Left cardiac atrium (tissue), 4 donors: Measurements from ENCODE around the gene PIP5K1C. TPM values are rescaled to one million over a fixed set of nuclear protein-coding genes. Genes with fewer than 3 reads are reported as not detected.

Experiments used
- ATAC-seq, 2 donors: fragments of 200-7000 bp; cut with Tn5 transposase; one replicate each; pipeline ENCODE4 v1.9.1; 2020; ENCODE audit warnings: mild to moderate bottlenecking in 2 of 2, moderate library complexity in 2 of 2
- DNase-seq: peaks from one replicate; pipeline ENCODE4 v3.0.0-alpha.2; 2020
- intact Hi-C, 2 donors: fragments of 100-400 bp; cut with DNase I; formaldehyde crosslinking; loops; one replicate each; pipeline versions ENCODE4 v1.14.1 to v1.15.1; 2022 to 2023
- total RNA-seq, 2 donors: library from RNA; stranded (reverse); fragmentation: NEBNext Ultra II Directional; extraction: Animal tissue kit (Norgen Biotek cat#: 25700); gene quantifications; one replicate each; pipeline ENCODE4 v1.2.1, GENCODE V29; 2021
- donor health status: DM: no; HTN: yes; CAD: no.
- donor health status: DM: no; HTN: yes; CAD: no; lungs with severe emphysema.
- donor health status: DM: yes; HTN: yes; CAD: no.
- donor health status: Dilated cardiomyopathy.

Gene PIP5K1C
- total RNA-seq, 2 donors from 2014 or later, result 36.6 to 44.3 TPM

- intact Hi-C loops, result no loop called here
- ATAC-seq (no peak), DNase-seq (no peak)
These were observed 3.2 kb downstream of the PIP5K1C start for GRCh38 chr19:3697094-3697493.

GRCh38 chr19:3696660-3696995 is 3.6 kb downstream of the PIP5K1C start:
- DNase-seq (no peak), ATAC-seq (no peak)
- intact Hi-C loops, result no loop called here

GRCh38 chr19:3695986-3696659 is 4.1 kb downstream of the PIP5K1C start:
- DNase-seq (no peak), ATAC-seq (no peak)
- intact Hi-C loops, result no loop called here

- ATAC-seq (no peak), DNase-seq (no peak)
- intact Hi-C loops, result no loop called here
These were observed 5.0 kb downstream of the PIP5K1C start for GRCh38 chr19:3695124-3695733.

- DNase-seq (no peak), ATAC-seq (no peak)
- intact Hi-C loops, result no loop called here
These were observed 5.7 kb downstream of the PIP5K1C start for GRCh38 chr19:3694361-3695123.

GRCh38 chr19:3693025-3693925 is 7.0 kb downstream of the PIP5K1C start:
- DNase-seq, result peak; percentile 38
- intact Hi-C loops, result no loop called here
- ATAC-seq, result no peak

GRCh38 chr19:3692141-3693024 is 7.9 kb downstream of the PIP5K1C start:
- intact Hi-C loops, result no loop called here
- ATAC-seq, result peak in 1 of 2 donors; percentile 29

GRCh38 chr19:3691726-3692125 is 8.5 kb downstream of the PIP5K1C start:
- DNase-seq (no peak), ATAC-seq (no peak)
- intact Hi-C loops, result no loop called here

More at GRCh38 chr19:3692141-3693024, 7.9 kb downstream of the PIP5K1C start:
- DNase-seq, result no peak

- ATAC-seq (no peak), DNase-seq (no peak)
- intact Hi-C loops, result no loop called here
These were observed 8.9 kb downstream of the PIP5K1C start for GRCh38 chr19:3691372-3691716.

- intact Hi-C loops, result no loop called here
- DNase-seq (no peak), ATAC-seq (no peak)
These were observed 9.5 kb downstream of the PIP5K1C start for GRCh38 chr19:3690551-3691371.

GRCh38 chr19:3687774-3688706 is 12.2 kb downstream of the PIP5K1C start:
- intact Hi-C loops, result no loop called here
- DNase-seq (no peak), ATAC-seq (peak; percentile 7 to 35)

GRCh38 chr19:3687393-3687773 is 12.9 kb downstream of the PIP5K1C start:
- intact Hi-C loops, result no loop called here
- DNase-seq, result no peak
- no peak for ATAC-seq

GRCh38 chr19:3684817-3685410 is 15.4 kb downstream of the PIP5K1C start:
- DNase-seq, result no peak
- ATAC-seq, result no peak
- intact Hi-C loops, result no loop called here

- intact Hi-C loops, result no loop called here
- DNase-seq (no peak), ATAC-seq (no peak)
These were observed 16.0 kb downstream of the PIP5K1C start for GRCh38 chr19:3684054-3684816.

GRCh38 chr19:3683405-3684053 is 16.7 kb downstream of the PIP5K1C start:
- intact Hi-C loops, result no loop called here
- DNase-seq (no peak), ATAC-seq (peak; percentile 42 to 48)
